Heart left ventricle (tissue), 16 donors: ENCODE measurements around the gene MAP1B. TPM values are rescaled to one million over a fixed set of nuclear protein-coding genes. Genes with fewer than 3 reads are reported as not detected.

Experiments
- ATAC-seq, 4 donors: fragments of 200-7000 bp; cut with Tn5 transposase; one replicate each; pipeline ENCODE4 v1.9.1; 2020 to 2022; ENCODE audit warnings: moderate library complexity in 4 of 4, mild to moderate bottlenecking in 3 of 4, moderate number of reproducible peaks in 1 of 4
- DNase-seq, 5 donors: peaks; one replicate each; pipeline ENCODE4 v3.0.0-alpha.2; 2020
- H3K27ac ChIP-seq, 12 donors: fragments of 200-600 bp; sonication (generic) in 4 of 12; one replicate each; pipeline versions ENCODE4 v1.5.0 to v1.8.0; 2016 to 2022; ENCODE audit warnings: mild to moderate bottlenecking in 2 of 12
- H3K27me3 ChIP-seq, 9 donors: fragments of 200-600 bp; sonication (generic) in 2 of 9; one replicate each; pipeline versions ENCODE4 v1.5.1 to v1.8.0; 2016 to 2022; ENCODE audit warnings: mild to moderate bottlenecking in 3 of 9
- H3K36me3 ChIP-seq, 9 donors: fragments of 200-600 bp; sonication (generic) in 2 of 9; one replicate each; pipeline versions ENCODE4 v1.5.0 to v1.8.0; 2018 to 2022; ENCODE audit warnings: mild to moderate bottlenecking in 2 of 9
- H3K4me1 ChIP-seq, 12 donors: fragments of 200-600 bp; sonication (generic) in 4 of 12; one replicate each; pipeline versions ENCODE4 v1.5.0 to v1.8.0; 2016 to 2022; ENCODE audit warnings: mild to moderate bottlenecking in 3 of 12
- H3K4me3 ChIP-seq, 12 donors: fragments of 200-600 bp; sonication (generic) in 4 of 12; one replicate each; pipeline versions ENCODE4 v1.5.0 to v1.8.0; 2017 to 2022; ENCODE audit warnings: mild to moderate bottlenecking in 9 of 12, moderate library complexity in 4 of 12
- H3K9me3 ChIP-seq, 12 donors: fragments of 200-600 bp; sonication (generic) in 4 of 12; one replicate each; pipeline versions ENCODE4 v1.5.0 to v1.8.0; 2016 to 2022; ENCODE audit warnings: mild to moderate bottlenecking in 1 of 12
- POLR2A ChIP-seq, 2 donors: fragments of 450-650 bp; IDR thresholded peaks; one replicate each; pipeline ENCODE4 v1.6.1; 2017; ENCODE audit warnings: antibody characterized with exemption in 2 of 2, mild to moderate bottlenecking in 2 of 2, moderate library complexity in 2 of 2
- WGBS, 4 donors: extraction: QIAGEN DNeasy Blood & Tissue Kit in 2 of 4; methylation state at CpG; one replicate each; pipeline versions ENCODE4 v1.1.5 to v1.1.7; 2013 to 2018; 5-methylcytosine and 5-hydroxymethylcytosine counted together
- intact Hi-C, 10 donors: fragments of 100-400 bp; cut with DNase I; formaldehyde crosslinking; loops; one replicate each; pipeline versions ENCODE4 v1.11.1 to v1.14.2; 2022
- polyA plus RNA-seq, 2 donors: library from polyadenylated mRNA; stranded (reverse); fragments of 200-250 nt; gene quantifications; one replicate each; pipeline ENCODE4 v1.2.3, GENCODE V29; 2013
- total RNA-seq, 9 donors: library from RNA; depleted of rRNA in 2 of 9; stranded (reverse); fragments of >200 nt in 2 of 9; fragmentation: NEBNext Ultra II Directional in 3 of 9; extraction: Animal tissue kit (Norgen Biotek cat#: 25700) in 3 of 9; gene quantifications; one replicate each; pipeline versions ENCODE4 v1.1.0 to v1.2.4, GENCODE V29; 2016 to 2023
- TF ChIP-seq, protein P1 (sequence below), 12 donors: fragments of 200-600 bp; sonication (generic) in 4 of 12; IDR thresholded peaks; one replicate each; pipeline versions ENCODE4 v1.5.0 to v1.8.0; 2018 to 2022; ENCODE audit warnings: antibody characterized with exemption in 12 of 12, mild to moderate bottlenecking in 5 of 12
- donor health status: ischemic (EF 13 %, LVEDD 7.1; RV severe dilation, severe dysfunction).
- donor health status: healthy with polysubstance abuse.
- donor health status: DM: no; HTN: yes; CAD: no.
- donor health status: DM: no; HTN: no; CAD: no.
- donor health status: ischemic (EF 25% LVEDD 6.9; RV normal size, moderate dysfunction).
- donor health status: ischemic (EF 25% LVEDD 5.7; RV mildly dilated, moderate dysfunction).
- donor health status: healthy.
- donor health status: DM: yes; HTN: yes; CAD: no.
- donor health status: ischemic (EF 35%, LVEDD 5.7; RV mildly dilated, moderate dysfunction).
- donor health status: nonischemic (EF 11% LVEDD 7.7; RV severe dilation, severe dysfunction).
- donor health status: DM: yes; HTN: yes; CAD: no.
- donor health status: PGD.
- donor health status: ischemic (EF 29% LVEDD 5.4; RV normal size, mild dysfunction).
- donor health status: nonischemic (EF 23%, LVEDD 6.1; RV moderate dilation, normal function).

Gene MAP1B
- total and polyA plus RNA-seq, 11 donors: 10.1 to 603 (median 133) TPM

DNA sequence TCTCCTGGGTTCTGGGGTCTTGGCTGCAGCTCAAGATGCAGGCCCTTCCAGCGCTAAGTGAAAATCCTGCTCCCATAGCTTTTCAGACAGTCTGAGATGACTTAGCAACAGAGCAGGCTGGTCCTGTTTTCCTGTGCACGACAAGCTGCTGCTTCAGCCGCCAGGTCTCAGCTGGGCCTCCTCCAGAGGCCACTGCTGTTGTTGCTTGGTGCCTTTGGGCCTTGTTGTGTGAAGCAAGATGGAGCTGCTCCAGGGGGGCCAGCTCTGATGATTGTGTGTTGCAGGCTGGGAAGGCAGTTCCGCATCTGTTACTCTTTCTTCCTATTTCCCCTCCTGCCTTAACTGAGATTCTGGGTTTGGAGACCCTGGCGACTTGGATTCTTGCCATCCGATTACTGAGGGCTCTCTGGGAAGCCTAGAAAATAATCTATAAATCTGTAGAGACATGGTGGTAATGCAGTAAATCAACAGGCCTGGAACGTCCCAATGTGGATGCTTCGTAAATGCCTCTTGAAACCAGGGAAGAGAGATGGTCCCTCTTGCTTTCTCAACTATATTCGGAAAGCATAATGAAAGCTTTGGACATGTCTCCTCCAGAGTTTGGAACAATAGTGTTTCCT, 3.2 kb downstream of the MAP1B start:
- WGBS, 4 donors: 70 to 78% (median 76%) methylated on average over 9 of the region's 9 CpGs
- peaks cover 0 to 46% (median 19%) of the 10 kb centered on the region in 12 donors for H3K4me1 ChIP-seq
- H3K27me3 ChIP-seq: peaks cover 0 to 34% (median 0%) of the 10 kb centered on the region in 9 donors
- no peaks in the 10 kb centered on the region for H3K9me3 ChIP-seq
- intact Hi-C loops: no loop called here
- no peak for TF ChIP-seq POLR2A (IDR thresholded peaks at IDR 0.05)
- TF ChIP-seq, protein P1, sequence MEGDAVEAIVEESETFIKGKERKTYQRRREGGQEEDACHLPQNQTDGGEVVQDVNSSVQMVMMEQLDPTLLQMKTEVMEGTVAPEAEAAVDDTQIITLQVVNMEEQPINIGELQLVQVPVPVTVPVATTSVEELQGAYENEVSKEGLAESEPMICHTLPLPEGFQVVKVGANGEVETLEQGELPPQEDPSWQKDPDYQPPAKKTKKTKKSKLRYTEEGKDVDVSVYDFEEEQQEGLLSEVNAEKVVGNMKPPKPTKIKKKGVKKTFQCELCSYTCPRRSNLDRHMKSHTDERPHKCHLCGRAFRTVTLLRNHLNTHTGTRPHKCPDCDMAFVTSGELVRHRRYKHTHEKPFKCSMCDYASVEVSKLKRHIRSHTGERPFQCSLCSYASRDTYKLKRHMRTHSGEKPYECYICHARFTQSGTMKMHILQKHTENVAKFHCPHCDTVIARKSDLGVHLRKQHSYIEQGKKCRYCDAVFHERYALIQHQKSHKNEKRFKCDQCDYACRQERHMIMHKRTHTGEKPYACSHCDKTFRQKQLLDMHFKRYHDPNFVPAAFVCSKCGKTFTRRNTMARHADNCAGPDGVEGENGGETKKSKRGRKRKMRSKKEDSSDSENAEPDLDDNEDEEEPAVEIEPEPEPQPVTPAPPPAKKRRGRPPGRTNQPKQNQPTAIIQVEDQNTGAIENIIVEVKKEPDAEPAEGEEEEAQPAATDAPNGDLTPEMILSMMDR (IDR thresholded peaks at IDR 0.05): no peak
- no peak for ATAC-seq
- H3K4me3 ChIP-seq: peak overlapping the region in 9 of 12 donors; percentile 19 to 93 (median 84)
- H3K27ac ChIP-seq: peak overlapping the region in 8 of 12 donors; percentile 24 to 93 (median 64)
- peak in 1 of 5 donors; percentile 35 for DNase-seq
- peaks cover 0 to 9% (median 2%) of the 10 kb centered on the region in 9 donors for H3K36me3 ChIP-seq

GRCh38 chr5:72112389-72112788, 5.1 kb downstream of the MAP1B start:
- Histone ChIP-seq H3K27ac (no peak overlapping the region), H3K9me3 (no peaks in the 10 kb centered on the region), H3K27me3 (peaks cover 0 to 18% (median 0%) of the 10 kb centered on the region in 9 donors), H3K4me3 (no peak overlapping the region), H3K4me1 (peaks cover 0 to 41% (median 18%) of the 10 kb centered on the region in 12 donors), H3K36me3 (peaks cover 0 to 28% (median 20%) of the 10 kb centered on the region in 9 donors)
- intact Hi-C loops: no loop called here
- 77 to 94% (median 90%) methylated on average over 1 of the region's 1 CpG for WGBS, 4 donors
- ATAC-seq (no peak), DNase-seq (no peak)
- no peak for TF ChIP-seq POLR2A (IDR thresholded peaks at IDR 0.05)

DNA sequence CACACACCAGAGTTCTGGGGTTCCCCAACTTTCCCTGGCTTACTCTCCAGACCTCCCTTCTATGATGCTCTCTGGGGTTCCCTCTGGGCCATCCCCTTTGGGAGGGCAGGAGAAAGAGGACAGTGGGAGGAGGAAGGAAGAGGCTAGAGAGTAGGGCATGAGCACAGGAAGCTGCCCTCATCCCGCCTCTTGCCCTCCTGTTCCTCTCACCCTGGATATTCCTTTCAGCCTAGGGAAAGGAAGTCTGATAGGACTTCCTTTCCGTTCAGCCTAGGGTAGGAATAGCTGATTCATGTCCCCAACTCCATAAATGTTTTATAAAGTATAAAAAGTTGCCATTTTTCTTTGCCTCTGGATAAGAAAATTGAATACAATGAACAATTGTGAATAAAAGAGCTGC, 7.4 kb downstream of the MAP1B start:
- Histone ChIP-seq H3K4me1 (peaks cover 0 to 35% (median 11%) of the 10 kb centered on the region in 12 donors), H3K27me3 (no peaks in the 10 kb centered on the region), H3K27ac (peak overlapping the region in 1 of 12 donors; percentile 22), H3K36me3 (peaks cover 0 to 48% (median 38%) of the 10 kb centered on the region in 9 donors), H3K4me3 (no peak overlapping the region), H3K9me3 (peaks cover 0 to 5% (median 0%) of the 10 kb centered on the region in 12 donors)
- no peak for DNase-seq
- no peak for TF ChIP-seq POLR2A (IDR thresholded peaks at IDR 0.05)
- TF ChIP-seq, protein P1 (IDR thresholded peaks at IDR 0.05): no peak
- 73 to 80% (median 77%) methylated on average over 2 of the region's 2 CpGs for WGBS, 4 donors
- intact Hi-C loops: no loop called here
- ATAC-seq: peak in 1 of 4 donors; percentile 31

- H3K27me3 ChIP-seq: no peaks in the 10 kb centered on the region
- peak overlapping the region in 1 of 12 donors; percentile 22 for H3K27ac ChIP-seq
- DNase-seq: no peak
- intact Hi-C loops: no loop called here
- H3K4me3 ChIP-seq: no peak overlapping the region
- peaks cover 0 to 53% (median 38%) of the 10 kb centered on the region in 9 donors for H3K36me3 ChIP-seq
- TF ChIP-seq, protein P1 (IDR thresholded peaks at IDR 0.05): no peak
- no peak for TF ChIP-seq POLR2A (IDR thresholded peaks at IDR 0.05)
- peaks cover 0 to 28% (median 6%) of the 10 kb centered on the region in 12 donors for H3K4me1 ChIP-seq
- H3K9me3 ChIP-seq: peaks cover 0 to 5% (median 0%) of the 10 kb centered on the region in 12 donors
- ATAC-seq: no peak
These were observed 8.0 kb downstream of the MAP1B start for GRCh38 chr5:72115296-72115695.
